GM12891 (cell line): ENCODE measurements around the gene CYP27A1.

ENCODE experiments used
- PAX5 ChIP-seq: IDR thresholded peaks from 2 replicates; pipeline ENCODE4 v1.6.1; 2011; ENCODE audit warnings: low read length, moderate library complexity, mild to moderate bottlenecking; ENCODE audit not compliant: insufficient read depth, severe bottlenecking
- POLR2A ChIP-seq: IDR thresholded peaks from 2 replicates; pipeline ENCODE4 v1.6.1; 2011; ENCODE audit warnings: low read depth, low read length, control low read depth

- no peak for TF ChIP-seq POLR2A
- TF ChIP-seq PAX5: no peak
Measured at GRCh38 chr2:218810256-218810655, 28.3 kb downstream of the CYP27A1 start.
